Measurements from ENCODE around the gene PLEKHJ1.

DNA sequence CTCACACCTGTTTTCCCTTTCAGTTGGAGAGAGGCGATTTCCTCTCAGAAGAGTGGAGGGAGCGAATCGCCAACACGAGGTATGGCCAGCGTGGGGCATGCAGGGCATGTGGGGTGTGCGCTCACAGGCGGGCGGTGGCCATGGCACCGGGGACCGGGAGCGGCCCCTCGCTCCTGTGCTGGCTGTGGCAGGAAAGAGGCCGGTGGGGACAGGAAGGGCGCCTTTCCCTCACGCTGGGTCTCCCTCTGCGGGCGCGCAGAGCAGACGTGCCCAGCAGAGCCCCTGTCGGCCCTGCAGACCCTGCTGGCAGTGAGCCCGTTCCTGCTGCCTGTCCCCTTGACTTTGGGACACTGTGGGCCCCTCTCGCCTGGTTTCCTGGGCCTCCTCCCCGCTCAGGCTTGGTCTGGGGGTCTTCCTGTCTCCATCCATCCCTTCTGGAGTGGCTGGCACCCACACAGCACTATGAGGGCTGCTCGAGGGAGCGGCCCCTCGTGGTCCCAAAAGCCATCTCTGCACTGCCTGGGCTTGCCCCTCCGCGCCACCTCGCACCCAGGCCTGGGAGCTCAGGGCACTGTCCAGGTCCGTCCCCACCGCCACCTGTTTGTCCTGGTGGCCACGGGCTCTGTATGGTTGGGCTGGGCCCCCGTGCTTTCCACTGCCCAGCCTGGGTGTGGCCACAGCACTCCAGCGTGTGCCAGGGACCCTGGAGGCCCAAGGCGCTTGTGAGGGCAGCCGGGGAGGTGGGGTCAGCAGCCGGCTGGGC is 36.1 kb downstream of the PLEKHJ1 start:
- no peak for TF ChIP-seq TBP (CRISPR knock-in tag; IDR thresholded peaks at IDR 0.05)
- no peak for TF ChIP-seq HDAC1 (CRISPR knock-in tag; IDR thresholded peaks at IDR 0.05)
- no peak for TF ChIP-seq POLR2AphosphoS5 (IDR thresholded peaks at IDR 0.05; ENCODE audit: low read depth, low read length)
- no peak for TF ChIP-seq MAFK (conservative IDR thresholded peaks at IDR 0.05 in 1 of 2, IDR thresholded peaks at IDR 0.05 in 1 of 2; ENCODE audit: low read length in 2 of 2)
- no peak for TF ChIP-seq POLR2AphosphoS2 (IDR thresholded peaks at IDR 0.05; ENCODE audit: low read depth, low read length)
- TF ChIP-seq CTCF (CRISPR knock-in tag; IDR thresholded peaks at IDR 0.05), result no peak
